HG03196 (cell line): ENCODE results near the gene TANGO2.
A peak's percentile ranks its signal among the peaks of the same experiment; 100 is the strongest.

Experiments
- ATAC-seq: cut with Tn5 transposase; IDR thresholded peaks from one replicate; pipeline ENCODE4 v1.9.1; 2021; ENCODE audit not compliant: unreplicated experiment

Gene TANGO2

GRCh38 chr22:20020533-20021195, at the start of gene TANGO2:
TSS of gene TANGO2 (plus strand) at chr22:20021110. CDS start at chr22:20036799, 15,689 bp downstream.
- ATAC-seq = peak; percentile 69

- ATAC-seq = no peak
These were observed 49.4 kb upstream of the TANGO2 start for GRCh38 chr22:19971276-19972124.

GRCh38 chr22:19972251-19972650, 48.7 kb upstream of the TANGO2 start:
- no peak for ATAC-seq

GRCh38 chr22:19972652-19973550, 48.0 kb upstream of the TANGO2 start:
- ATAC-seq = no peak

GRCh38 chr22:19973551-19974267, 47.2 kb upstream of the TANGO2 start:
- no peak for ATAC-seq

- ATAC-seq = no peak
These were observed 46.5 kb upstream of the TANGO2 start for GRCh38 chr22:19974268-19974861.

- ATAC-seq = no peak
These were observed 45.8 kb upstream of the TANGO2 start for GRCh38 chr22:19974935-19975706.

- no peak for ATAC-seq
These were observed 45.2 kb upstream of the TANGO2 start for GRCh38 chr22:19975707-19976035.

- no peak for ATAC-seq
These were observed 44.2 kb upstream of the TANGO2 start for GRCh38 chr22:19976671-19977070.

- ATAC-seq = no peak
These were observed 43.3 kb upstream of the TANGO2 start for GRCh38 chr22:19977296-19978243.

GRCh38 chr22:19978748-19979147, 42.2 kb upstream of the TANGO2 start:
- ATAC-seq = no peak

GRCh38 chr22:19979712-19980493, 41.0 kb upstream of the TANGO2 start:
- no peak for ATAC-seq

- ATAC-seq = no peak
These were observed 40.1 kb upstream of the TANGO2 start for GRCh38 chr22:19980766-19981165.

- no peak for ATAC-seq
These were observed 39.5 kb upstream of the TANGO2 start for GRCh38 chr22:19981171-19981960.

GRCh38 chr22:19981961-19982920, 38.7 kb upstream of the TANGO2 start:
- ATAC-seq = no peak
